K562 (cell line): ENCODE measurements around the gene RPL35. TPM values are rescaled to one million over a fixed set of nuclear protein-coding genes. Genes with fewer than 3 reads are reported as not detected.

Source experiments
- CCAR2 ChIP-seq: fragments of 200-400 bp; formaldehyde crosslinking; IDR thresholded peaks from 2 replicates; pipeline ENCODE4 v1.6.1; 2017; ENCODE audit warnings: mild to moderate bottlenecking, low read depth, low read length
- CREM ChIP-seq: IDR thresholded peaks from 2 replicates; pipeline ENCODE4 v1.6.1; 2014; ENCODE audit warnings: antibody characterized with exemption, low read depth
- HCFC1 ChIP-seq: IDR thresholded peaks from 2 replicates; pipeline ENCODE4 v1.6.1; 2012; ENCODE audit warnings: low read depth, low read length, improper control_type of control experiment
- MYC ChIP-seq, 2 experiments: fragments of 250-450 bp in 1 of 2; sonication (Bioruptor Pico) in 1 of 2; IDR thresholded peaks; 2 replicates each; pipeline versions ENCODE4 v1.5.1 to v1.6.1; 2012 to 2021; ENCODE audit warnings: low read depth in 2 of 2, borderline replicate concordance in 1 of 2, improper control_type of control experiment in 1 of 2, low read length in 1 of 2, mild to moderate bottlenecking in 1 of 2, moderate library complexity in 1 of 2
- NFATC3 ChIP-seq: fragments of 450-650 bp; IDR thresholded peaks from 2 replicates; pipeline ENCODE4 v1.6.1; 2017; ENCODE audit warnings: mild to moderate bottlenecking
- NONO ChIP-seq, 2 experiments: fragments of 200-400 bp in 1 of 2; fragments of 450-650 bp in 1 of 2; formaldehyde crosslinking in 1 of 2; IDR thresholded peaks; 2 replicates each; pipeline ENCODE4 v1.6.1; 2017; ENCODE audit warnings: low read depth in 2 of 2, mild to moderate bottlenecking in 2 of 2, moderate library complexity in 2 of 2, low read length in 1 of 2
- PTRF ChIP-seq: fragments of 450-650 bp; IDR thresholded peaks from 2 replicates; pipeline ENCODE4 v1.6.1; 2016; ENCODE audit warnings: mild to moderate bottlenecking, missing genetic modification characterization, missing compliant biosample characterization
- RB1 ChIP-seq: fragments of 450-650 bp; IDR thresholded peaks from 2 replicates; pipeline ENCODE4 v1.6.1; 2017; ENCODE audit warnings: low read depth, mild to moderate bottlenecking
- SRSF1 ChIP-seq: fragments of 200-400 bp; formaldehyde crosslinking; IDR thresholded peaks from 2 replicates; pipeline ENCODE4 v1.6.1; 2017; ENCODE audit warnings: mild to moderate bottlenecking, low read depth, low read length, moderate library complexity
- TAF15 ChIP-seq: fragments of 200-400 bp; formaldehyde crosslinking; IDR thresholded peaks from 2 replicates; pipeline ENCODE4 v1.6.1; 2017; ENCODE audit warnings: mild to moderate bottlenecking, low read depth, low read length, moderate library complexity
- WHSC1 ChIP-seq: IDR thresholded peaks from one replicate; pipeline ENCODE4 v1.6.1; 2012; ENCODE audit warnings: low read length, control low read depth, inconsistent platforms
- ZBED1 ChIP-seq: IDR thresholded peaks from 2 replicates; pipeline ENCODE4 v1.6.1; 2014
- ZNF12 ChIP-seq: sonication (generic); formaldehyde crosslinking; IDR thresholded peaks from 2 replicates; pipeline ENCODE4 v1.4.0; 2020; ENCODE audit warnings: mild to moderate bottlenecking, missing genetic modification reagents
- ZNF311 ChIP-seq: fragments of 250-450 bp; sonication (Bioruptor Pico); IDR thresholded peaks from 2 replicates; pipeline ENCODE4 v1.4.0; 2020; ENCODE audit warnings: mild to moderate bottlenecking, moderate library complexity
- ZNF561 ChIP-seq: fragments of 450-650 bp; formaldehyde crosslinking; conservative IDR thresholded peaks from 2 replicates; pipeline ENCODE4 v1.4.0; 2020; ENCODE audit warnings: mild to moderate bottlenecking, moderate library complexity
- polyA plus RNA-seq, 8 experiments: library from polyadenylated mRNA; depleted of rRNA in 4 of 8; stranded (reverse) in 5 of 8; unstranded in 3 of 8; fragments of >200 nt; fragmentation: Nextera tagmentation in 2 of 8; fragmentation: Illumina TruSeq in 1 of 8; extraction: Ambion mirVana in 2 of 8; extraction: Trizol in 1 of 8; gene quantifications; 2 replicates each; pipeline versions ENCODE4 v1.2.1 to v1.2.3, GENCODE V29; 2011 to 2014; ENCODE audit warnings: inconsistent platforms in 1 of 8, missing spikeins in 1 of 8
- total RNA-seq, 7 experiments: library from RNA; depleted of rRNA in 6 of 7; stranded (reverse); fragments of >200 nt in 6 of 7; fragmentation: Illumina TruSeq in 2 of 7; extraction: Trizol in 2 of 7; gene quantifications; 2 replicates each; pipeline versions ENCODE4 v1.2.1 to v1.2.3, GENCODE V29; 2011 to 2021; ENCODE audit warnings: low replicate concordance in 1 of 7
- TF ChIP-seq, protein P1 (sequence below): fragments of 450-650 bp; IDR thresholded peaks from 2 replicates; pipeline ENCODE4 v1.7.1; 2018; ENCODE audit warnings: mild to moderate bottlenecking, low read depth; ENCODE audit not compliant: partially characterized antibody
- TF ChIP-seq, protein P2 (sequence below), 3 experiments: IDR thresholded peaks in 2 of 3; conservative IDR thresholded peaks in 1 of 3; 2 replicates each; pipeline ENCODE4 v1.5.1; 2011 to 2012; ENCODE audit warnings: low read length in 3 of 3, mild to moderate bottlenecking in 3 of 3, control low read depth in 2 of 3, improper control_type of control experiment in 1 of 3, inconsistent platforms in 1 of 3, low read depth in 1 of 3, mixed read lengths in 1 of 3, moderate library complexity in 1 of 3; ENCODE audit not compliant: insufficient read depth in 2 of 3
- TF ChIP-seq, protein P3 (sequence below): IDR thresholded peaks from 3 replicates; pipeline ENCODE4 v1.6.1; 2011; ENCODE audit warnings: borderline replicate concordance, mild to moderate bottlenecking; ENCODE audit not compliant: insufficient read length, insufficient read depth
- TF ChIP-seq, protein P4 (sequence below): fragments of 250-450 bp; sonication (Bioruptor Pico); IDR thresholded peaks from 2 replicates; pipeline ENCODE4 v1.8.0; 2022; ENCODE audit warnings: inconsistent platforms, mild to moderate bottlenecking, moderate library complexity, borderline replicate concordance
- TF ChIP-seq, protein P5 (sequence below): fragments of 250-450 bp; sonication (Bioruptor Pico); IDR thresholded peaks from 2 replicates; pipeline ENCODE4 v1.5.0; 2021

Gene RPL35
- total and polyA plus RNA-seq, 9 of the 15 experiments (the other 6 are each of a cell fraction or from before 2014, with no cell fraction given) = 1,755 to 5,101 (median 3,405) TPM

DNA sequence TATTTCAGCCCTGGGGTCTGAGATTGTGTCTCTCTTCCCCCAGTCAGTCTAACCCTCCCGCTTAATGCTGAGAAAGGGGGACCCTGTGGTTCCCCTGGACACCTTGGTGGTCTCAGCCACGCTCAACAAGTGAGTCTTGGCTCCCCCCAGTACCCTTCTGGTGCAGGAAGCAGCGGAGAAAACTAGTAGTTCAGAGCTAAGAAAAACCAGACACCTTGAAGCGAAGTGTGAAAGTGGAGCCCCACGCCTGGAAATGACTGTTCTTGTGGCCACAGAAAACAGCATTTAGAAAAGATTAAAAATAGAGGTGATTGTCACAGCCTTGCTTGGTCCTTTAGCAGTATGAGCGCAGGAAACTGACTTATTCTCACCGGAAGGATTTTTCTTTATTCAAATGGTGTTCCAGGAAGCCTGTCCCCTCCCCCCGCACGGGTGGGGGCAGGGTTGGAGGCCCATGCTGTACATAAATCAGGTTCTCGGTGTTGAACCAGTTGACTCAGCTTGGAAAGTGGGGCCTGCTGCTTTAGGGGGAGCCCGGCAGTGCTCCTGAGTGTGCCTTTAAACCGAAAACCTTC, 8.3 kb upstream of the RPL35 start (continued):
- TF ChIP-seq, protein P1, sequence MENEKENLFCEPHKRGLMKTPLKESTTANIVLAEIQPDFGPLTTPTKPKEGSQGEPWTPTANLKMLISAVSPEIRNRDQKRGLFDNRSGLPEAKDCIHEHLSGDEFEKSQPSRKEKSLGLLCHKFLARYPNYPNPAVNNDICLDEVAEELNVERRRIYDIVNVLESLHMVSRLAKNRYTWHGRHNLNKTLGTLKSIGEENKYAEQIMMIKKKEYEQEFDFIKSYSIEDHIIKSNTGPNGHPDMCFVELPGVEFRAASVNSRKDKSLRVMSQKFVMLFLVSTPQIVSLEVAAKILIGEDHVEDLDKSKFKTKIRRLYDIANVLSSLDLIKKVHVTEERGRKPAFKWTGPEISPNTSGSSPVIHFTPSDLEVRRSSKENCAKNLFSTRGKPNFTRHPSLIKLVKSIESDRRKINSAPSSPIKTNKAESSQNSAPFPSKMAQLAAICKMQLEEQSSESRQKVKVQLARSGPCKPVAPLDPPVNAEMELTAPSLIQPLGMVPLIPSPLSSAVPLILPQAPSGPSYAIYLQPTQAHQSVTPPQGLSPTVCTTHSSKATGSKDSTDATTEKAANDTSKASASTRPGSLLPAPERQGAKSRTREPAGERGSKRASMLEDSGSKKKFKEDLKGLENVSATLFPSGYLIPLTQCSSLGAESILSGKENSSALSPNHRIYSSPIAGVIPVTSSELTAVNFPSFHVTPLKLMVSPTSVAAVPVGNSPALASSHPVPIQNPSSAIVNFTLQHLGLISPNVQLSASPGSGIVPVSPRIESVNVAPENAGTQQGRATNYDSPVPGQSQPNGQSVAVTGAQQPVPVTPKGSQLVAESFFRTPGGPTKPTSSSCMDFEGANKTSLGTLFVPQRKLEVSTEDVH = no peak
- no peak for TF ChIP-seq HCFC1
- TF ChIP-seq TAF15 = no peak
- TF ChIP-seq, protein P2, sequence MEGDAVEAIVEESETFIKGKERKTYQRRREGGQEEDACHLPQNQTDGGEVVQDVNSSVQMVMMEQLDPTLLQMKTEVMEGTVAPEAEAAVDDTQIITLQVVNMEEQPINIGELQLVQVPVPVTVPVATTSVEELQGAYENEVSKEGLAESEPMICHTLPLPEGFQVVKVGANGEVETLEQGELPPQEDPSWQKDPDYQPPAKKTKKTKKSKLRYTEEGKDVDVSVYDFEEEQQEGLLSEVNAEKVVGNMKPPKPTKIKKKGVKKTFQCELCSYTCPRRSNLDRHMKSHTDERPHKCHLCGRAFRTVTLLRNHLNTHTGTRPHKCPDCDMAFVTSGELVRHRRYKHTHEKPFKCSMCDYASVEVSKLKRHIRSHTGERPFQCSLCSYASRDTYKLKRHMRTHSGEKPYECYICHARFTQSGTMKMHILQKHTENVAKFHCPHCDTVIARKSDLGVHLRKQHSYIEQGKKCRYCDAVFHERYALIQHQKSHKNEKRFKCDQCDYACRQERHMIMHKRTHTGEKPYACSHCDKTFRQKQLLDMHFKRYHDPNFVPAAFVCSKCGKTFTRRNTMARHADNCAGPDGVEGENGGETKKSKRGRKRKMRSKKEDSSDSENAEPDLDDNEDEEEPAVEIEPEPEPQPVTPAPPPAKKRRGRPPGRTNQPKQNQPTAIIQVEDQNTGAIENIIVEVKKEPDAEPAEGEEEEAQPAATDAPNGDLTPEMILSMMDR (IDR thresholded peaks at IDR 0.05 in 2 of 3, conservative IDR thresholded peaks at IDR 0.05 in 1 of 3; ENCODE audit: insufficient read depth in 2 of 3, low read depth in 1 of 3, low read length in 3 of 3) = no peak
- TF ChIP-seq PTRF (tag) = no peak
- TF ChIP-seq RB1 = 0 out of 2 replicates have a peak, but pooled peaks have one; percentile 9
- TF ChIP-seq ZNF561 (CRISPR knock-in tag) = no peak
- TF ChIP-seq, protein P3, sequence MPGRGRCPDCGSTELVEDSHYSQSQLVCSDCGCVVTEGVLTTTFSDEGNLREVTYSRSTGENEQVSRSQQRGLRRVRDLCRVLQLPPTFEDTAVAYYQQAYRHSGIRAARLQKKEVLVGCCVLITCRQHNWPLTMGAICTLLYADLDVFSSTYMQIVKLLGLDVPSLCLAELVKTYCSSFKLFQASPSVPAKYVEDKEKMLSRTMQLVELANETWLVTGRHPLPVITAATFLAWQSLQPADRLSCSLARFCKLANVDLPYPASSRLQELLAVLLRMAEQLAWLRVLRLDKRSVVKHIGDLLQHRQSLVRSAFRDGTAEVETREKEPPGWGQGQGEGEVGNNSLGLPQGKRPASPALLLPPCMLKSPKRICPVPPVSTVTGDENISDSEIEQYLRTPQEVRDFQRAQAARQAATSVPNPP = no peak
- no peak for TF ChIP-seq NONO (IDR thresholded peaks at IDR 0.05; ENCODE audit: low read depth in 2 of 2, low read length in 1 of 2)
- peak; percentile 20; the same call in 1 of the 2 replicates for TF ChIP-seq ZNF12 (CRISPR knock-in tag)
- TF ChIP-seq WHSC1 = no peak
- TF ChIP-seq, protein P4, sequence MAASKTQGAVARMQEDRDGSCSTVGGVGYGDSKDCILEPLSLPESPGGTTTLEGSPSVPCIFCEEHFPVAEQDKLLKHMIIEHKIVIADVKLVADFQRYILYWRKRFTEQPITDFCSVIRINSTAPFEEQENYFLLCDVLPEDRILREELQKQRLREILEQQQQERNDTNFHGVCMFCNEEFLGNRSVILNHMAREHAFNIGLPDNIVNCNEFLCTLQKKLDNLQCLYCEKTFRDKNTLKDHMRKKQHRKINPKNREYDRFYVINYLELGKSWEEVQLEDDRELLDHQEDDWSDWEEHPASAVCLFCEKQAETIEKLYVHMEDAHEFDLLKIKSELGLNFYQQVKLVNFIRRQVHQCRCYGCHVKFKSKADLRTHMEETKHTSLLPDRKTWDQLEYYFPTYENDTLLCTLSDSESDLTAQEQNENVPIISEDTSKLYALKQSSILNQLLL = no peak
- peak; percentile 18; the same call in 1 of the 2 replicates for TF ChIP-seq CREM
- TF ChIP-seq SRSF1 = no peak
- no peak for TF ChIP-seq NFATC3
- TF ChIP-seq ZNF311 (CRISPR knock-in tag) = no peak
- TF ChIP-seq MYC (IDR thresholded peaks at IDR 0.05; ENCODE audit: low read depth, low read length) = peak; percentile 78
- no peak for TF ChIP-seq MYC (CRISPR knock-in tag; IDR thresholded peaks at IDR 0.05; ENCODE audit: borderline replicate concordance, low read depth)
- no peak for TF ChIP-seq ZBED1
- TF ChIP-seq CCAR2 = no peak
- TF ChIP-seq, protein P5, sequence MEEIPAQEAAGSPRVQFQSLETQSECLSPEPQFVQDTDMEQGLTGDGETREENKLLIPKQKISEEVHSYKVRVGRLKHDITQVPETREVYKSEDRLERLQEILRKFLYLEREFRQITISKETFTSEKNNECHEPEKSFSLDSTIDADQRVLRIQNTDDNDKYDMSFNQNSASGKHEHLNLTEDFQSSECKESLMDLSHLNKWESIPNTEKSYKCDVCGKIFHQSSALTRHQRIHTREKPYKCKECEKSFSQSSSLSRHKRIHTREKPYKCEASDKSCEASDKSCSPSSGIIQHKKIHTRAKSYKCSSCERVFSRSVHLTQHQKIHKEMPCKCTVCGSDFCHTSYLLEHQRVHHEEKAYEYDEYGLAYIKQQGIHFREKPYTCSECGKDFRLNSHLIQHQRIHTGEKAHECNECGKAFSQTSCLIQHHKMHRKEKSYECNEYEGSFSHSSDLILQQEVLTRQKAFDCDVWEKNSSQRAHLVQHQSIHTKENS (CRISPR knock-in tag) = no peak
